GM10248 (cell line): ENCODE results near the gene COL1A1.

Experiments
- CTCF ChIA-PET: fragments of 300-600 bp; sonication (Branson Sonifier 250); formaldehyde crosslinking; extraction: SDS; loops from one replicate; lab custom pipeline; 2021; ENCODE audit warnings: antibody characterized with exemption; lab: Yijun Ruan, JAX
- POLR2A ChIA-PET: fragments of 350-650 bp; sonication (Branson Sonifier 250); formaldehyde crosslinking; extraction: SDS; loops from one replicate; lab custom pipeline; 2020; ENCODE audit warnings: antibody characterized with exemption; lab: Yijun Ruan, JAX
- DNase-seq: peaks from one replicate; pipeline ENCODE4 v3.0.0; 2012; ENCODE audit errors: extremely low spot score
- TF ChIP-seq, protein P1 (sequence below): IDR thresholded peaks from 2 replicates; pipeline ENCODE4 v1.5.1; 2012; ENCODE audit warnings: mild to moderate bottlenecking, low read depth; ENCODE audit errors: extremely low read depth, missing control alignments, control extremely low read depth

Gene COL1A1

DNA sequence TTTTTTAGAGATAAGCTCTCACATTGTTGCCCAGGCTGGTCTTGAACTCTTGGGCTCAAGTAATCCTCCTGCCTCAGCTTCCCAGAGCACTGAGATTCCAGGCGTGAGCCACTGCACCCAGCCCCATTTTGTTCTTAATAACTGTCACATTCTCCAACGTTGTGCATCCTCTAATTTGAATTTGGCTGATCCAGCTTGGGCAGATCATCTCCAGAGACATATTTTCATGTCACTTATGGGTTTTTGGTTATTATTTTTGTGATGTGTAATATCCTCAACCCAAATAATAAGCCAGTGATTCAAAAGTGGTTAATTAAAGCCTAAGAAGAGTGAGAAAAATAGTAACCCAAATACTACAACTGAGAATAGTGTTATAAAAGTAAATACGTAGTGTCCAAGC is 16.2 kb upstream of the COL1A1 start:
- POLR2A ChIA-PET, result interaction anchor here (0.6 kb wide), 1 partner anchor 16 kb away, joined by 10 read pairs; the partner anchor contains the start of gene COL1A1
- CTCF ChIA-PET, result interaction anchor here (1.8 to 15.2 kb wide), 4 partner anchors 15 to 99 kb away, joined by 5 to 196 read pairs (median 18); partner anchors contain the start of gene COL1A1
- TF ChIP-seq, protein P1, sequence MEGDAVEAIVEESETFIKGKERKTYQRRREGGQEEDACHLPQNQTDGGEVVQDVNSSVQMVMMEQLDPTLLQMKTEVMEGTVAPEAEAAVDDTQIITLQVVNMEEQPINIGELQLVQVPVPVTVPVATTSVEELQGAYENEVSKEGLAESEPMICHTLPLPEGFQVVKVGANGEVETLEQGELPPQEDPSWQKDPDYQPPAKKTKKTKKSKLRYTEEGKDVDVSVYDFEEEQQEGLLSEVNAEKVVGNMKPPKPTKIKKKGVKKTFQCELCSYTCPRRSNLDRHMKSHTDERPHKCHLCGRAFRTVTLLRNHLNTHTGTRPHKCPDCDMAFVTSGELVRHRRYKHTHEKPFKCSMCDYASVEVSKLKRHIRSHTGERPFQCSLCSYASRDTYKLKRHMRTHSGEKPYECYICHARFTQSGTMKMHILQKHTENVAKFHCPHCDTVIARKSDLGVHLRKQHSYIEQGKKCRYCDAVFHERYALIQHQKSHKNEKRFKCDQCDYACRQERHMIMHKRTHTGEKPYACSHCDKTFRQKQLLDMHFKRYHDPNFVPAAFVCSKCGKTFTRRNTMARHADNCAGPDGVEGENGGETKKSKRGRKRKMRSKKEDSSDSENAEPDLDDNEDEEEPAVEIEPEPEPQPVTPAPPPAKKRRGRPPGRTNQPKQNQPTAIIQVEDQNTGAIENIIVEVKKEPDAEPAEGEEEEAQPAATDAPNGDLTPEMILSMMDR, result no peak

DNA sequence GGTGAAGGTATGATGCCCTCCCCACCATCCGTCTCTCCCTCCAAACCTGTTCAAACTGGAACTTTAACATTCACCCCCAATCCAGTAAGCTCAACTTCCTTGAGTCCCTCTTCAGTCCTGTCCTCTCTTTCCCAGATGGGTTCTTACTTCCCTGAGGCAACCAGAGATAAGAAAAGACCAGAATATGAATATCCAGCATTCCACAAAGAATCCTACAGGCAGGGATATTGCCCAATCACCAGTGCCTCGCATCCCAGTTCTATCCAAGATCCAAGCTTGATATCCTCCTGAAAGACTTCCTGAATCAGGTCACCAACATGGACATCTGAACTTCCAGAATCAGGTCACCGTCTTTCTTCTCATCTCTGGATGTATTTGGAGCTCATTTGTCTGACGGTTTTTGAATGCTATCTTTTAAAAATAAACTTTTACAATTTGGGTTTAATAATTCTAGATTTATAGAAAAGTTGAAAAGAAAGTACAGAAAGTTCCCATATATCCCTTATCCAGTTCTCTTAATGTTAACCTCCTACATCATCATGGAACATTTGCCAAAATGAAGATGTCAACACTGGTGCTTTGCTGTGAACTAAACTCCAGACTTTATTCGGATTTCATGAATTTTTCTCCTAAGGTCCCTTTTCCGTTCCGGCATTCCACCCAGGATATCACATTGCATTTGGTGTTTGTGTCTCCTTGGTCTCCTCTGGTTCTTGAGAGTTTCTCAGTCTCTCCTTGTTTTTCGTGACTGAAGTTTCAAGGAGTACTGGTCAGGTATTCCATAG is 13.7 kb upstream of the COL1A1 start:
- ChIA-PET POLR2A (no interaction called here), CTCF (interaction anchor here (0.7 to 15.2 kb wide), 8 partner anchors 13 to 127 kb away, joined by 3 to 196 read pairs (median 4); partner anchors contain the start of gene COL1A1)
- DNase-seq, result no peak
- TF ChIP-seq, protein P1, result no peak

More for the DNA sequence above, 16.2 kb upstream of the COL1A1 start:
- DNase-seq, result no peak

DNA sequence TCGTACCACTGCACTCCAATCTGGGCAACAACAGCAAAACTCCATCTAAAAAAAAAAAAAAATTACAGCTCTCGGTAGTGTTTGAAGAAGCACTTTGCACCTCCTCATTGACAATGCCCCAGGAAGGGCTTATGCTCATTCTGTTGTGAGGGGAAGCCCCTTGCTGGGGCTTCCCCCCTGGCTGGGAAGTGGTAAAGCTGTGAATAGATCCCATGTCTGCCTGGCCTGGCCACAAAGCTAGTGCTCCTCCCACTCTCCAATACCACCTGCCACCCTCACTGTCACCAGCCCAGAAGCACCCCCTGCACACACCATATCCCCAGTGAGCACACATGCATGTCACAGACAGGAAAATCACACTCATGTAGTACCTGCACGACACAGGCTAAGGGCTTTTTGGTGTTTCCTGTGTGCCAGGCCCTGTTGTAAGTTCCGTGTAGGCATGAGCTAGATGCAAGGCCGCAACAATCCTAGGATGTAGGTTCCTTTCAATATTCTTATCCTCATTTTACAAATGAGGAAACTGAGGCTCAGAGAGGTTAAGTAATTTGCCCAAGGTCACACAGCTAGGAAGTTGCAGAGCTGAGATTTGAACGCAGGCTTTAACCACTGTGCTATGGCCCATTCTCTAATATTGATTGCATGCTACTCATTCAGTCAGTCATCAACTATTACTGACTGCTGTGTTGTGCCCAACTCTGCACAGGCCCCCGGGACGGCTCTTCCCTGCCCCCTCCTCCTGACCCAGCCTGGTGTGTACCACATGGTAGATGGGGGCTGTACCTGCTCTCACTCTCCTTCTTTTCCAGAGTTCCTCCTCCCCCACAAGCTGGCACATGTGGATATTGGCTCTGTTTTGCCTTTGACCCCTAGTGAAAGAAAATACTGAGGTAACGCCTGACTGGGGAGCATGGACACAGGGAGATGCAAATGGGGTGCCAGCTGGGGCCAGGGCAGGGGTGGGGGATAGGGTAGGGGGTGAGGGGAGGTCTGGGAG is 11.9 kb upstream of the COL1A1 start:
- ChIA-PET POLR2A (no interaction called here), CTCF (interaction anchor here (0.9 to 15.2 kb wide), 18 partner anchors 9 to 186 kb away, joined by 3 to 196 read pairs (median 4); partner anchors contain the start of genes COL1A1, LRRC59 and TMEM92)
- TF ChIP-seq, protein P1, result no peak
- peak; percentile 76 for DNase-seq

DNA sequence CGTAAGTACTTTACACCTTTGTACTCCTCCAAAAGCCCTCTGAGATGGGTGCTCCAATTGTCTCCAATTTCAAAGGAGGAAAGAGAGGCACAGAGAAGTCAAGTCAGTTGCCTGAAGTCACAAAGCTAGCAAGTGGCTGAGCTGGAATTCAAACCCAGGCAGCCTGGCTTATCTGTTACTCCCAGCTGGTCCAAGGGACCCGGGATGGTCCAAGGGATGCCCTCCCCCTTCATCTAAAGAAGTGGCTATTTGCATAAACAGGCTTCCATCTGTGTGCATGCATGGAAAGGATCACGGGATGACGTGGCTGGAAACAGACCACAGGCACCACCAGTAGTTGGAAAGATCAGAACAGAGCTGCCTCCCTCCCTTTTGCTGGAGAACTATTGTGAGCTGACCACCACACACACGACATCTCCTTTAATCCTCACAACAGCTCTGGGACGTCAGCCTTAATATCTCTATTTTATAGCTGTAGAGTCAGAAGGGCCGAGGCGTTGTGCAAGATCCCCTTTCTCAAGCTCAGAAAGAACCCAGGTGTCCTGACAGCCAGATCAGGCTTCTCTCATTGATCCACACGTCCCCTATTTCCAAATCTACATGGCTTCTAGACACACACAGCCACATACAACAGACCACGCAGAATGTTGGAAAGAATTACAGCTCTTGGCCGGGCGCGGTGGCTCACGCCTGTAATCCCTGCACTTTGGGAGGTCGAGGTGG is 10.9 kb upstream of the COL1A1 start:
- ChIA-PET CTCF (interaction anchor here (0.6 to 15.2 kb wide), 19 partner anchors 10 to 185 kb away, joined by 3 to 196 read pairs (median 4); partner anchors contain the start of genes COL1A1, LRRC59 and TMEM92), POLR2A (no interaction called here)
- DNase-seq, result no peak
- TF ChIP-seq, protein P1, result no peak

DNA sequence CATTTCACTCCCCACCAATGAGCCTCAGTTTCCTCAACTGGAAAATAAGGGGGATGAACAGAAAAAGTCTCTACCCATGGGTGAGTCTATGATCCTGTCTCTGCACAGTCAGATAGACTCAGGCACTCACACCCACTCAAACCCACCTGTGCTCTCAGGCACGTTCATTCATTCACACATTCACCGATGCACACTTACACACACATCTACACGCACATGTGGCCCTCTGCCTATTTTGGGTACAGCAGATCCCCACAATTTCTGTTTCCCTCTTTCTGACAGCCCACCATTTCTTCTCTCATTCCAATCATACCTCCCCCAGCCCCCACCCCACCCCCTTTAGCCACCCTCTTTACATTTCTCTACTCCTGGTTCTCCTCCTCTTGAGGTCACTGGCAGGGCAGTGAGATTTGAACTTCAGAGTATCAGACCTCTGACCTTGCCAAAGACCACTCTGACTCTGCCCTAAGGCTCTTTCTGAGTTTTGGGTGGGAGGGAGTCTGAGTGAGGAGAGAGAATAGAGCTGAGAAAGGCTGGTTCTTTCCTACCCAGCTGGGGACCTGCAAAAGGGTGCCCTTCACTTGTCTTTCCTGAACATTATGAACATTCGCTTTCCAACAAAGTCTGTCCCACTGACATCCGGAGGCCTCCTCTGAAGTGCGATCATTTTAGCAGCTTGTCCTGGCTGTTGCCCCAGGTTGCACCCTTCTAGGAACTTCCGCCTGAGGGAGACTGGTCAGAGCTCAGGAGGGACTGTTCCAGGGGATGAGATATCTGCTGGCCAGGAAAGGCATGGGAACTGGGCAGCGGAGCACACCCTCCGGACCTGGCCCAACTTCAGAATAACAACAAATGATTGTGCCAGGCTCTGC is 10.1 kb upstream of the COL1A1 start:
- CTCF ChIA-PET, result interaction anchor here (0.6 to 15.2 kb wide), 10 partner anchors 9 to 122 kb away, joined by 3 to 196 read pairs (median 4); partner anchors contain the start of gene COL1A1
- TF ChIP-seq, protein P1, result no peak
- DNase-seq, result no peak
- POLR2A ChIA-PET, result no interaction called here
